HT1080 (cell line): ENCODE data around the gene FNBP1L. TPM values are rescaled to one million over a fixed set of nuclear protein-coding genes. Genes with fewer than 3 reads are reported as not detected.
A peak's percentile ranks its signal among the peaks of the same experiment; 100 is the strongest.
"Not testable (repeated sequence)": the region's sequence is repeated elsewhere in the genome, so short reads cannot be mapped to it uniquely, and the experiment has no call there.

Source experiments
- DNase-seq: peaks from one replicate; pipeline ENCODE4 v3.0.0-alpha.2; 2015; ENCODE audit warnings: low read depth
- total RNA-seq: library from RNA; depleted of rRNA; stranded (reverse); fragments of >200 nt; shearing (Covaris generic); gene quantifications from 2 replicates; pipeline ENCODE4 v1.2.3, GENCODE V29; 2014

FNBP1L gene
- total RNA-seq, 1 experiment from 2014 or later = 26.3 TPM

DNA sequence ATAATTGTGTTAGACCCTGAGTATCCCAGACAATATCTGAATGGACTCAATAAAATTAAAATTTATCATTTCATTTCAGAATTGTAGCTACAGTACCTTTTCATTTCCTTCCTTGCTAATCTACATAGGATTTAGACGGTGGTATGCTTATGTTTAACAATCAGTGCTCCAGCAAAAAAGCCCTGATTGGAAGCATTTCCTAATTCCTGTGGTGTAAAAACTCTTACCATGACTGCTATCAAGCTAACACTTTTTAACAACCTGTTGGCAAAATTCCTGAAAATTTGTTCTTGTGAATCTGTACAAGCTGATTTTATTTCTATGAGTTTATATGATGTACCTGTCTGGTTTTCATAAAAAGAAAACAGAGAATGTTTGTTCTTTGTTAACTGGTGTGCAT is 5.2 kb upstream of the FNBP1L start:
- no peak for DNase-seq

DNA sequence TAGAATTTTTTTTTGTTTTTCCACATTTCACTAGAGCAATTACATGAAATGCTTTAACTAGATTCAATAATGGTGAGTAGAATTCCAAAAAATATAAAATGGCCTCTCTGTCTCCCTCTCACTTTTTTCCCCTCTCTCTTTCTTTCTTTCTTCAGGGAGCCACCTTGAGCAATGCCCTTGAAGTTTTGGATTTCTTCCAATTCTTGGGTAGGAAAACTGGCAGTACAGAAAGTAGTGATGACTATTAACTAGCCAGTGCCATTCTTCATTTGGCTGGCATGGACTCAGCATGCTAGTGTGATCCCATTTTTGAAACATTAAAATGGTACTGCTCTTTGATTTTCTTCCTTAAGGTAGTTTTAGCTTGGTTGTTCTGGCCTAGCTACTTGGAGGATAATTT is 4.5 kb upstream of the FNBP1L start:
- no peak for DNase-seq

- DNase-seq = no peak
Observed at GRCh38 chr1:93446837-93447451, 974 bp upstream of the FNBP1L start.

GRCh38 chr1:93448292-93448982 is 519 bp downstream of the FNBP1L start:
- DNase-seq = peak; percentile 31

DNA sequence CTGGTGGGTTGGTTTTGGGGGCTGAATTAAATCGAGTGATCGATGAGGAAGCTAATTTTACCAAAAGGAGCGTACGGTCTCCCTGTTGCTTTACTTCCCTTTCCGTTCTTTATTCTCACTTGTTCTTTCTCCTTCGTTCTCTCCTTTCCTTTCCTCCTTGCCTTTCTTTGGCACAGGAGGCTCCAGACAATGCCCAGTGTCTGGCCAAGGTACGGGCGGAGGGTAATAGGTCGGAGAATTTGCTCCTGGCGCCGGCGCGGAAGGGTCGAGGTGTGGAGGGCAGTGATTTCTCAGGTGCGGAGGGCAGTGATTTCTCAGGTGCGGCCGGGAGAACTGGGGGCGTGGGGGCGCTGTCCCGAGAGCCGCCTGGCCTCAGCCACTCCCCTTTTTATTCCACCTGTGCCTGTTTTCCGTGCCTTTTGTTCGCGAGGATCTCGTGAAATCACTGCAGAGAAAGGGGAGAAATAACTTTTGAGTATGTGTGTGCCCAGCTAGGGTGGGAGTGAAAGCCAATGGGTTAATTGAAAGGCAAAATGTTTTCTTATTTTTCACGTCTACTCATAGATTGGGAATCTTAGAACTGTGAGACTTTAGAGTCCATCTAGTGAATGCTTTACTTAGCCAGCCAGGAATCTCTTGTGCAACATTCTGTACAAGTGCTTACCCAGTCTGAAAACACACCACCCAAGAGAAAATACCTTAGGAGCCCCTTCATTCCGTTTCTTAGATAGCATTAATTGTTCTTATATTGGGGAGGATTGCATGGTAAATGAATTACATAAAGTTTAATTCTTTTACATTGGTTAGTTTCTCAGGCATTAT is 1.3 kb downstream of the FNBP1L start:
- DNase-seq = peak; percentile 34

DNA sequence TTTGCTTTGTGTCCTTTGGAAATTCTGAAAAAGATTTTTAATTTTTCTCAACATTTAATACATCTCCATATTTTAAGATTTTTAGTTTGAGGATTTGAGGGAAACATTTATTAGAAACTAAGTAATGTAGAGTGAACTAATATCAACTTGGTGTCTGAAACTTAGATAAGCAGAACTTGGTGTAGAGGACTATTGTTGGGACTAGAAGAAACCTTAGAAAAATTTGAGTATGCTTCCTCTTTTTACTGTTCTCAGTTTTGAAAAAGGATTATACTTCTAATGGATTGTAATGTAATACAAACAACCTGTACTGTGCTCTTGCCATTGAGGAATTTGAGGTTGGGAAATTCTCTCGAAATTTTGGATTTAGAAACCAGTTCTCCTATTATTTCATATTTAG is 2.4 kb downstream of the FNBP1L start:
- no peak for DNase-seq

DNA sequence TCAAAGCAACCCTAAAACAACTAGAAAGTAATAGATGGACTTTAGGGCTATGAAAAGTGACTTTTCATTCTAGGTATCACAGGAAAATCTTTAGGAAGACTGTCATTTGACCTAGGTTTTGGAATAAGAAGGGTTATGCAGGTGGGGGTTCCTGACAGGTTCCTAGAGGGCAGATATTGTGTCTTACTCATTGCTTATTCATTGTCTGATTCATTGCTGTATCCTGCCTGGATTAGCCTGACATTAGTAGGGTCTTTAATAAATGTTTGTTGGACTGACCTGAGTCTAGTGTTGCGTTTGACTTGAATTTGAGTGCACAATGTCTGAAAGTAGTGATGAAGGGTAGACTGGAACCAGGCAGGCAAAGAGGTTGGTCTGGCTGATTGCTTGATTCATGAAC is 6.0 kb downstream of the FNBP1L start:
- peak; percentile 69 for DNase-seq

- no peak for DNase-seq
Observed at GRCh38 chr1:93459126-93459525, 11.2 kb downstream of the FNBP1L start.

DNA sequence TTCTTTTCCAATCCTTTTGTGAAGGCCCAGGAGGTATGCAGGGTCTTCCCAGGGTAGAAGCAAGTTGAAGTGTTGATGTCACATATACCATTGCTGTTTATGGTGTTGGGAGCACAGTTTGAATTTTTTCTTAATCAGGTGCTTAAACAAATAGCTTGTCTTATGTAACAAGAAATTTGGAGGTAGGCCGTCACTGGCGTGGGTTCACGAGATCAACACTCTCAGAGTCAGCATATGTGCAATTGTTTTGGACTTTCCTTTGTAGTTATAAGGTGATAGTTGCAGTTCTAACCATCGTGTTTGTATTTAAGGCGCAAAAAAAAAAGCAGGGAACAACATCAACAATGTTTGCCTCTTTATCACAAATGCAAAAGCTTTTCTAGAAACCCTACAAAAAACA is 13.3 kb downstream of the FNBP1L start:
- DNase-seq = no peak

DNA sequence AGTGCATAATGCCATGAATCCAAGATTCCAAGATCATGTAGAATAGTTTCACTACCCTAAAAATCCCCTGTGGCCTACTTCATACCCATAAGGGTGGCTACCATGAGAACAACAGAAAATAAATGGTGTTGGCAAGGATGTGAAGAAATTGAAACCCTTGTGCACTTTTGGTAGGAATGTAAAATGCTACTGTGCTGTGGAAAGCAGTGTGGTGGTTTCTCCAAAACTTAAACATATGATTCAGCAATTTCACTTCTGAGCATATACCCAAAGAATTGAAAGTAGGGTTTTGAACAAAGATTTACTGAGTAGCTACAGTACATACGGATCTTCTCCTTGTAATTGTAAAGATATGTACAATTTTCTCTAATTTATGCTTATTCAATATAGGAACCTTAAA is 16.0 kb downstream of the FNBP1L start:
- DNase-seq = no peak

GRCh38 chr1:93465371-93466082 is 17.6 kb downstream of the FNBP1L start:
- not testable (repeated sequence) for DNase-seq

DNA sequence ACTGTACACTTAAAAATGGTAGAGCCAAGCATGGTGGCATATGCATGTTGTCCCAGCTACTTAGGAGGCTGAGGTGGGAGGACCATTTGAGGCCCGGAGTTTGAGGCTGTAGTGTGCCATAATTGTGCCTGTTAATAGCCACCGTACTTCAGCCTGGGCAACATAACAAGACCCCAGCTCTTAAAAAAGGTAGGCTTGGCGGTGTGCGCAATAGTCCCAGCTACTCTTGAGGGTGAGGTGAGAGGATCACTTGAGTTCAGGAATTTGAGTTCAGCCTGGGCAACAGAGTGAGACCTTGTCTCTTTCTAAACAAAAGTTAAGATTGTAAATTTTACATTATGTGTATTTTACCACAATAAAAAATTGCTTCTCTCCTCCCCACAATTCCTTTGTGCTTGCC is 19.7 kb downstream of the FNBP1L start:
- DNase-seq = no peak

DNA sequence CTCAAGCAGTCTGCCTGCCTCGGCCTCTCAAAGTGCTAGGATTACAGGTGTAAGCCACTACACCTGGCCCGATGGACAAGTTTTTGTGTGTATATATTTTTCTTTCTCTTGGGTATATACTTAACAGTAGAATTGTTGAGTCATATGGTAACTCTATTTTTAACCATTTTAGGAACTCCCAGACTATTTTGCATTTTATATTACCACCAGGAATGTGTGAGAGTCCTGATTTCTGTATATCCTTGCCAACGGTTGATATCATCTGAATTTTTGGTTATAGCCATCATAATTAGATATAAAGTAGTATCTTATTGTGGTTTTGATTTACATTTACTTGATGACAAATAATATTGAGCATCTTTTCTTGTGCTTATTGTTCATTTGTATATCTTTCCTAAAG is 20.7 kb downstream of the FNBP1L start:
- no peak for DNase-seq

GRCh38 chr1:93469223-93469622 is 21.3 kb downstream of the FNBP1L start:
- DNase-seq = not testable (repeated sequence)

- no peak for DNase-seq
Observed at GRCh38 chr1:93471284-93471683, 23.4 kb downstream of the FNBP1L start.

- DNase-seq = no peak
Observed at GRCh38 chr1:93471911-93472310, 24.0 kb downstream of the FNBP1L start.

DNA sequence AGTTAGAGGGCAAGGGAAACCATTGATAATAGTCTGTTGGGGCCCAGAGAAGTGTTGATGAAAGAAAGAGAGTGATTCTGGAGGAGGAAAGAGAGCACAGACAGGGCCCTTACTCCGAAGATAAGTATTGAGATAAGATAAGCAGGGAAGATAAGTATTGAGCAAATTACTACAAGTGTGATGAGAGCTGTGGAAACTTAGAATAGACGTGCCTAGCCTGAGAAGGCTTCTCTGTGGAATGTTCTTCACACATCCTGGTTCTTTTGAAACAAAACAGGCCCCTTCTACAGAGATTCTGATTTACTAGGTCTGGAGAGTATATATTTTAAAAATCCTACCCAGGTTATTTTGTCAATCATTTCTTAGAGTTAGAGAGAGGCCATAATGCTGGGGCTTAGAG is 26.4 kb downstream of the FNBP1L start:
- DNase-seq = no peak

DNA sequence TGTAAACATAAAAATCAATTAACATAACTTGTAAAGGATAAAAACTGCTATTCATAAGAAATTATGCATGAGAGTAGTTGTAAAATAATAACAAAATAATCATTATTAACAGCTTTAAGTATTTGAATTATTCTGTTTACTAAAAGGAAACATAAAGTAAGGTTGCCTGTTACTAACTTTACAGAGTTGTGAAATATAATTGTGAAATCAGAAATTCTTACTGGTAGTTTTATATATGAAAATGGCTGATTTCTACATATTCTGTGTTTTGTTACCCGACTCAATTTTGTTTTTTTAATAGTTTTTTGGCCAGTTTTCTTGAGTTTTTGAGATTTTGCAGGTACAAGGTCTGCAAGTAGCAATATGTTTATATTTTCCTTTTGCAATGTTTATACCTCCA is 27.8 kb downstream of the FNBP1L start:
- no peak for DNase-seq

DNA sequence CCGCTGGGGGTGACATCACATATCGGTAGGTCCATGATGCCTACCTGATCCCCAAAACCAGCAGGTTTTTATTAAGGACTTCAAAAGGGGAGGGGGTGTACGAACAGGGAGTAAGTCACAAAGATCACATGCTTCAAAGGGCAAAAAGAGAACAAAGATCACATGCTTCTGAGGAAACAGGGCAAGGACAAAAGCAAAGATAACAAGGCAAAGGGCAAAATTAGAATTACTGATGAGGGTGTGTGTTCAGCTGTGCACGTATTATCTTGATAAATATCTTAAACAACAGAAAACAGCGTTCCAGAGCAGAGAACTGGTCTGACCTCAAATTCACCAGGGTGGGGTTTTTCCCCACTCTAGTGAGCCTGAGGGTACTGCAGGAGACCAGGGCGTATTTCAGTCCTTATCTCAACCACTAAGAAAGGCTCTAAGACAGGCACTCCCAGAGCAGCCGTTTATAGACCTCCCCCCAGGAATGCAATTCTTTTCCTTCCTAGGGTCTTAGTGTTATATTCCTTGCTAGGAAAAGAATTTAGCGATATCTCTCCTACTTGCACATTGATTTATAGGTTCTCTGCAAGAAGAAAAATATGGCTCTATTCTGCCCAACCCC is 31.3 kb downstream of the FNBP1L start:
- DNase-seq = not testable (repeated sequence)

- not testable (repeated sequence) for DNase-seq
Observed at GRCh38 chr1:93481899-93482298, 34.0 kb downstream of the FNBP1L start.

GRCh38 chr1:93483200-93483599 is 35.3 kb downstream of the FNBP1L start:
- no peak for DNase-seq
